Muscle of back (tissue), 11 donors: ENCODE data around the gene EFNB3. TPM values are rescaled to one million over a fixed set of nuclear protein-coding genes. Genes with fewer than 3 reads are reported as not detected.
A peak's percentile ranks its signal among the peaks of the same experiment; 100 is the strongest.

ENCODE experiments used
- DNase-seq, 3 donors: peaks; one replicate each; pipeline versions ENCODE4 v3.0.0 to v3.0.0-alpha.2; 2013
- polyA plus RNA-seq, 10 donors: library from polyadenylated mRNA; unstranded; fragments of 120-200 nt; gene quantifications; one replicate each; pipeline ENCODE4 v1.2.1, GENCODE V29; 2013; ENCODE audit not compliant: insufficient read length in 10 of 10

Gene EFNB3
- polyA plus RNA-seq, 10 donors = 3.9 to 10.8 (median 5.1) TPM

DNA sequence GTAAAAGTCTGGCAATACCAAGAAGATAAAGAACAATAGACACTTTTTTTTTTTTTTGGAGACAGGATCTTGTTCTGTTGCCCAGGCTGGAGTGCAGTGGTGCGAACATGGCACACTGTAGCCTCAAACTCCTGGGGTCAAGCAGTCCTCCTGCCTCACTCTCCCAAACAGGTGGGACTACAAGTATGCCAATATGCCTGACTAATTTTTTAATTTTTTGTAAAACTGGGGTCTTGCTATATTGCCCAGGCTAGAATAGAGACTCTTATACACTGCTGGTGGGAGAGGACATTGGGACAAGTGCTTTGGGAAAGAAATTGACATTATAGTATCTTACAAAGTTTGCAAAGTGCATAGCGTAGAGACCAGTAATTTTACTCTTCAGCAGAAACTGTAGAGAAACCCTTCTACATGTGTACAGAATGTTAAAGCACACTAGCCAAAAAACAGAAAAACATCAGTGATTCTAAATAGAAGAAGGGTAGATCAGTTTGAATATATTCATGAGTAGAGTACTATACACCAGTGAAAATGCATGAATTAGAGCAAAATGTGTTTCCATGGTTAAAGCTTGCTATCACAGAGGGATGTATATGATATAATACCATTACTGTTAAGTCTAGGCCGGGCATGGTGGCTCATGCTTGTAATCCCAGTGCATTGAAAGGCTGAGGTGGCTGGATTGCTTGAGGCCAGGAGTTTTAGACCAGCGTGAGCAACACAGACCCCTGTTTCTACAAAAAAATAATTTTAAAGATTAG lies 7.0 kb upstream of the EFNB3 start:
- no peak for DNase-seq

DNA sequence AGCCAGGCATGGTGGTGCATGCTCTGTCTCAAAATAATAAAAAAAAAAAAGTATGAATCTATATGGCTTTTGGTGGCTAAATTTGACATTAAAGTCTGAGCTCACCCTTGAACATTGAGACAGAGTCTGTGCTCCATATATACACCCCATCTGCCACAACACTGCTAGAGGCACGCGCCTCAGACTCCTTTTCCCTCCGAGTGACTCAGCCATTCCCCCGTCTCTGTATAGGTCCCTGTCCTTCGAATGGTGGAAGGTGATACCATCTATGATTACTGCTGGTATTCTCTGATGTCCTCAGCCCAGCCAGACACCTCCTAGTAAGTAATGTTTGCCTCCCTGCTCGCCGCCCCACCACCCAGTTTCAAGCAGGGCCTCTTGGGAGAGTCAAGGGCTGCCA lies 4.5 kb upstream of the EFNB3 start:
- no peak for DNase-seq

DNA sequence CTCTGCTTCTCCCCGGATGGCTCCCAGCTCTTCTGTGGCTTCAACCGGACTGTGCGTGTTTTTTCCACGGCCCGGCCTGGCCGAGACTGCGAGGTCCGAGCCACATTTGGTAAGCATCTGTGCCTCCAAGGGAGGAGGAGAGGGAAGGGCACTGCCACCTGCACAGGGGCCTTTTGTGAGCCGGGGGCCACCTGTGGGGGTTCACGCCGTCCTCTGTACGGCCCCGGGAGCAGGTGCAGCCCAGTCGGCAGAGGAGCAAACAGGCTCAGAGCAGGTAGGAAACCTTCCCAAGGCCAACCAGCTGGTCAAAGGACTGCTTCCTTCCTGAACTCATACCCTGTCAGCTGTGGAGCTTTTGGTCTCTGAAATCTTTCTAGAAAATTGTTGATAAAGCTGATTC lies 3.3 kb upstream of the EFNB3 start:
- no peak for DNase-seq

DNA sequence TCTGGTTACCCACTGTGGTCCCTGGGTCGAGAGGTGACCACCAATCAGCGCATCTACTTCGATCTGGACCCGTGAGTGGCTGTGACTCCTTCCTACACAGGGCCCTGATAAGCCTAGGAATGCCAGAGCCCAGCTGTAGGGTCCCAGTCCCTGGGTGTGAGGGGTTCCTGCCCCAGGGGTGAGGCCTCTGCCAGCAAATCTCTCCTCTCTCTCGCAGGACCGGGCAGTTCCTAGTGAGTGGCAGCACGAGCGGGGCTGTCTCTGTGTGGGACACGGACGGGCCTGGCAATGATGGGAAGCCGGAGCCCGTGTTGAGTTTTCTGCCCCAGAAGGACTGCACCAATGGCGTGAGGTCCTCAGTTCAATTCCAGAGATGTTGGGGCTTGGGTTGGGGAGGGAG lies 2.2 kb upstream of the EFNB3 start:
- no peak for DNase-seq

DNA sequence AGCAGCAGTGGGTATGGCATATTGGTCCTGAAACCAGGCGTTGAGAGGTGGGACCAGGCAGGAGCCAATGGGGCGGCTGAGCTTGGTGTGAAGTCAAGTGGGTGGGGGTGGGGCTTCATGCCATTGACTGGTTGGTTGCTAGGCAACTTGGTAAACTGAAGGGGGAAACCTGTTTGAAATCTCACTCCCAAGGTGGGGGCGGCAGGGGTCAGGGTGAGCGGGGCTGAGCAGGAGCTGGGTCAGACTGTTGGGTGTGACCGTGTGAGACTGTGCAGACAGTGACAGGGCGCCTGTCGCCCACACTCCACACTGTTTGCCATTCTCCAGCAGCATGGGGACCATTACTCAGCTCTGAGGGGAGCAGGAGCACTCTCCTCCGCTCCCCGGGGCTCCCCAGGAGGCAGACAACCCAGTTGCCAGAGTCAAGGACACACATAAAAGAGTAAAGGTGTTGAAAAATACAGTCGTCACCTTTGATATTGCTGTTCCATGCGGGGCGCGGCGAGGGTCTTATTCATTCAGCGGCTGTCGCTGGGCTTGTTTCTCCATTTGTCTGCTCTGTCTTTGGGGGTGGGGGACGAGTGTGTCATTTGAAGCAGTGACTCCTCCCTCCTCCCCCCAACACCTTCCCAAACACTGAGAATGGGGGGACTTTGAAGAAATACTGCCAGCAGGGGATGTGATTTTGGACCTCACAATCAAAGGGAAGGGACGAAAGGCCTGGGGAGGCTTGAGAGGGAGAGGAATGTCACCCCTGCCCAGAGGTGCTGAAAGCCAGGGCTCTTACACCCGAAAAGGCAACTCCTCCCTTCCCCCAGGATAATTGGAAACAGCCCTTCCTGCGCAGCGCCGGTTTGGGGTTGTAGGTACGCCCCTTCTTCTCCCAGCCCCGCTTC lies 1.2 kb upstream of the EFNB3 start:
- peak in 1 of 3 donors; percentile 59 for DNase-seq

DNA sequence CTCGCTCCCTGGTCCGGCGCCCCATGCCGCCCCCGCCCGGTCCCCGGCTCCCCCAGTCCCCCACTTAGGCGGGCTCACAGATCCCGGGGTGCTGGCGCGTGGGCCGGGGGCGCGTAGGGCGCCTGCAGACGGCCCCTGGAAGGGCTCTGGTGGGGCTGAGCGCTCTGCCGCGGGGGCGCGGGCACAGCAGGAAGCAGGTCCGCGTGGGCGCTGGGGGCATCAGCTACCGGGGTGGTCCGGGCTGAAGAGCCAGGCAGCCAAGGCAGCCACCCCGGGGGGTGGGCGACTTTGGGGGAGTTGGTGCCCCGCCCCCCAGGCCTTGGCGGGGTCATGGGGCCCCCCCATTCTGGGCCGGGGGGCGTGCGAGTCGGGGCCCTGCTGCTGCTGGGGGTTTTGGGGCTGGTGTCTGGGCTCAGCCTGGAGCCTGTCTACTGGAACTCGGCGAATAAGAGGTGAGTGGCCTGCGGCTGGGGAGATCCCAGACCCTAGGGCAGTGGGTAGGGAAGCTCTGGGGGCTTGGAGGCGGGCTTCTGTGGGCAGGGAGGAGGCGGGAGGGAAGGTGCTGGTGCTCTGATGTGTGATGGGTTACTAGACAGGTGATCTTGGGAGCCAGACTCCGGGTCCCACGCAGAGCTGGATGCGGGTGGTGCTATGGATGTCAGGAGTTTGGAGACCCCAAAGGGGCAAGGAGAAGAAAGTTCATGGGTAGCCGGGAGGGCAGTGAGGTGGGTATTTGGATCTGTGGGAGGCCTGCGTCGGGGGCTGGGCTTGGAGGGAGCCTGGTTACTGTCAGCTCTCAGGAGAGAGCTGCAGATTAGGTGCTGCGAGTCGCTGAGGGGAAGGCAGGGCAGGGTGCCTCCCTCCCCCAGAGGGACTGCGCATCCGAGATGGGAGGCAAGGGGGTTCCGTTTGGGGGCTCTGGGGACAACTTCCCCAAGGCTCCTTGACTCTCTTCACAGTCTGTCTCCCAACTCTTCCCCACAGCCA lies 560 bp downstream of the EFNB3 start:
- peak in 1 of 3 donors; percentile 25 for DNase-seq

DNA sequence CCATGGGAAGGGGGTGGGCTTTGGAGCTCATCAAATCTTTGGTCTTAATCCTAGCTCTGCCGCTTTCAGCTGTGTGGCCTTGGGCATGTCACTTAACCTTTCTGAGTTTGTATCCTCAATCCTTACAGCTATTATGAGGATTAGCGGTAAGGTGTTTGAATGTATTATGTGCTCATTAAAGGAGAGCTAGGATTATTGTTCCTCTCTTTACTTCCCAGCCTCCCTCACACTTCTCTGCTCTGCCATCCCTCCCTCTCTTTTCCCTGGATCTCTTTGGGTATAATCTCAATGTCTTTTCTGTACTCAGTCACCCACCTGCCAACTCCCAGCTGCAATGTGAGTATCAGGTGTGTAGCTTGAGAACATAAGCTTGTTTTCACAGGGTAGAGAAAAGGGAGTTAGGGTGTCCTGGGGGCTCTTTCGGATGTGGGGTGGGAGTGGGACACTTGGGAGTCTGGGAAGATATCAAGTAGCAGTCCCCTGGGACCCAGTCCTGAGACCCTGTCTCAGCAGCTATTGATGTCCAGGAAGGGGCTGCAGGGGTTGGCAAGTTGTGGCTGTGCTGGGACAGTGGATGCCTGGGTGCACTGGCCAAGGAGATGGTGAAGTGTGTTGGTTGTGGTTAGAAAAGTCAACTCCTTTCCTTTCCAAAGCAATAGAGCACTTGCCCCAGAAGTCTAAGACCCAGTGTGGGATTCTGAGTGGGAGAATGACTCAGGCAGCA lies 1.8 kb downstream of the EFNB3 start:
- DNase-seq = no peak

DNA sequence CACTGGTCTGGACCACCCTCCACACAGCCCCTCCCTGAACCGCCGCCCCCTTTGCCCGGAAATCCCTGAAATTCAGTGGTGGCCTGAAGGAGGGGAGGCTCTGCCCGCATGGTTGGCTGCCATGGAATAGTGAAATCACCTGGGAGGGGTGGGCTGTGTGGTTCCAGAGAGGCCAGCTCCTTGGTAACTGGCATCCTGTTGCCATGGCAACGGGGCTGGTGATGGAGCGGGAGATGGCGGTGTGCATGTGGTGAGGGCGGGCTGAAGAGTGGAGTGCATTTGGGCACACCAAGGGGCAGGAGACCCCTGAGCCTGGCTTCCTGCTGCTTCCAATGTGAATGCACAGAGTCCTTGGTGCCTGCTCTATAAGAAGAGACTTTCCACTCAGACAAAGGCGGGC lies 2.4 kb downstream of the EFNB3 start:
- DNase-seq = no peak

DNA sequence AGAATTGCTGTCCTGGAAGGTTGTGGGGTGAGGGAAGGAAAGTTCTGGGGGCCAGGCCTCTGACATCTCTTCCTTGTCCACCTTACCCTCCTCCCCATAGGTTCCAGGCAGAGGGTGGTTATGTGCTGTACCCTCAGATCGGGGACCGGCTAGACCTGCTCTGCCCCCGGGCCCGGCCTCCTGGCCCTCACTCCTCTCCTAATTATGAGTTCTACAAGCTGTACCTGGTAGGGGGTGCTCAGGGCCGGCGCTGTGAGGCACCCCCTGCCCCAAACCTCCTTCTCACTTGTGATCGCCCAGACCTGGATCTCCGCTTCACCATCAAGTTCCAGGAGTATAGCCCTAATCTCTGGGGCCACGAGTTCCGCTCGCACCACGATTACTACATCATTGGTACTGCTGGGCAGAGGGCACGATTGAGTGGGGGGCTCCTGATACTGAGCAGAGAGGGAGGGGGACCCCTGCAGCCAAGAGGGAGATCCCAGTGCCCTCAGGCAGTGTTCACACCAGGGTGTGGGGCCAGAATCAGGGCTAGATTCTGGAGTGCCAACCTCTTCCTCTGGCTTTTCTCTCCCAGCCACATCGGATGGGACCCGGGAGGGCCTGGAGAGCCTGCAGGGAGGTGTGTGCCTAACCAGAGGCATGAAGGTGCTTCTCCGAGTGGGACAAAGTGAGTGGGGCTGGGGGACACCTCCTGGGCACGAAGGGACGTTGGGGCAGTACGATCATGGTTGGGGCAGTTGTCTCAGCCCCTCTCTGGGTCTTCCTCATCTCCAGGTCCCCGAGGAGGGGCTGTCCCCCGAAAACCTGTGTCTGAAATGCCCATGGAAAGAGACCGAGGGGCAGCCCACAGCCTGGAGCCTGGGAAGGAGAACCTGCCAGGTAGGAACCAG lies 3.1 kb downstream of the EFNB3 start:
- no peak for DNase-seq

DNA sequence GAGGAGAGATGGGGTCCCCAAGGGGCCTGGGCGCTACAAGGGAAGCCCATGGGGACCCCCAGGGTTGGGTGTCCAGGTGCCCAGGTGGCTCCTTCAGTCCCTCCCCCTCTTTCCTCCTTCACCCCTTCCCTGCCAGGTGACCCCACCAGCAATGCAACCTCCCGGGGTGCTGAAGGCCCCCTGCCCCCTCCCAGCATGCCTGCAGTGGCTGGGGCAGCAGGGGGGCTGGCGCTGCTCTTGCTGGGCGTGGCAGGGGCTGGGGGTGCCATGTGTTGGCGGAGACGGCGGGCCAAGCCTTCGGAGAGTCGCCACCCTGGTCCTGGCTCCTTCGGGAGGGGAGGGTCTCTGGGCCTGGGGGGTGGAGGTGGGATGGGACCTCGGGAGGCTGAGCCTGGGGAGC lies 4.0 kb downstream of the EFNB3 start:
- no peak for DNase-seq

DNA sequence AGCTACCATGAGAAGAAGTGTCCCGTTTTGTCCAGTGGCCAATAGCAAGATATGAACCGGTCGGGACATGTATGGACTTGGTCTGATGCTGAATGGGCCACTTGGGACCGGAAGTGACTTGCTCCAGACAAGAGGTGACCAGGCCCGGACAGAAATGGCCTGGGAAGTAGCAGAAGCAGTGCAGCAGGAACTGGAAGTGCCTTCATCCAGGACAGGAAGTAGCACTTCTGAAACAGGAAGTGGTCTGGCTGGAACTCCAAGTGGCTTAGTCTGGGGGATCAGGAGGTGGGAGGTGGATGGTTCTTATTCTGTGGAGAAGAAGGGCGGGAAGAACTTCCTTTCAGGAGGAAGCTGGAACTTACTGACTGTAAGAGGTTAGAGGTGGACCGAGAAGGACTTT lies 5.3 kb downstream of the EFNB3 start:
- DNase-seq = no peak

DNA sequence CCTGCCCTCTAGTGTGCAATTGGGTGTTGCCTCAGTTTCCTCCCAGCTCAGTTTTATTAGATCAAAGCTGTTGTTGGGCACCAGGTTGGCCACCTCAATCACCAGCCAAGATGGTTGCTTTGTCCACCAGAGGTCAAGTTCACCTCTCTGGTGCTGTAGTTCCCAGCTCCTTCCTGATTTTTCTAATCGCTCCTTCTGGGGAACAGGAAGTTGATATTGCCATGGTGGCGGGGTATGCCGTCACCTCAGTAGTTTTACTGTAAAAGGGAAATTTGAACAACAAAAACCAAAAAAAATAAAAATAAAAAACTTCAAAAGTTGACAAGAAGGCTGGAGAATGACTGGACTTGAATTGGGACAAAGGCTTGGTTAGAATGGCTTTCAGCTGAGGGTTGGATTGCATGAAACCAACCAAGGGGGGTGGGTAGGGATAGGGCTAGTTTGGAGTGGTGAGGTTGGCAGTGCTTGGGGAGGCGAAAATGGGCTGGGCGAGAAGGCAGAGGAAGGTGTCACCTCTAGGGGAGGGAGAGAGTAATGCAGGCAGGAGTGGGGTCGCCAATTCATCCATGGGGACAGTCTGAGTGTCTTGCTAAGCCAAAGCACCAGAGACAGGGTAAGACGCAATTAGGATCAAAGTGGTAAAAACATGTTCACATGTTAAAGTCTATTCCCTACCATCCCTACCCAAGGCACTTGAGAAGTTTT lies 6.2 kb downstream of the EFNB3 start:
- DNase-seq = no peak

DNA sequence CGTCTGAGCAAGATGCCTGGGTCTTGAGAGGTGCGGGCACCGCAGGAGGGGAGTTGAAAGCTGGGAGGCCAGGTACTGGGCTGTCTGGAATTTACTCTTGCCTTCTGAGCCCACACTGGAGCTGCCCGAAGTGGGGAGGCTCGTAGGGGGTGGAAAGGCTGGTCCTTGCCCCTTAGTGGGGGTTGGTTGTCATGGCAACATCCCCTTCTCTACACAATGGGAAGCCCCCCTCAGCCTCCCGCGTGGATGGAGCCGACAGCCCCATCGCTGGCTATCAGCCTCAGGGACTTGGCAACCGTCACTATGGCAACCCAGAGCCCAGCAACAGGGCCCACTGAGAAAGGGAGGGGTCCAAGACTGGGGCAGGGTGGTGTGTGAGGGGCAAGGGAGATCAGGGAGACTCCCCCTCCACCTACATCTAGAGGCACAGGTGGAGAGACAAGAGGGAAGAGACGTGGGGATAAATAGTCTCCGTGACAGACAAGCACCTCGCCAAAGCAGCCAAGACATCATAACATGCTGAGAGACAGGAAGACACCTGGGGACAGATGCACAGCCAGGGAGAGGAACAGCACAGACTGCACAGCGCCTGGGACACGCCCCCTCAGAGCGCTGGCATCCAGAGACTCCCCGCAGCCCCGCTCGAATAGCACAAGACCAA lies 7.2 kb downstream of the EFNB3 start:
- no peak for DNase-seq

DNA sequence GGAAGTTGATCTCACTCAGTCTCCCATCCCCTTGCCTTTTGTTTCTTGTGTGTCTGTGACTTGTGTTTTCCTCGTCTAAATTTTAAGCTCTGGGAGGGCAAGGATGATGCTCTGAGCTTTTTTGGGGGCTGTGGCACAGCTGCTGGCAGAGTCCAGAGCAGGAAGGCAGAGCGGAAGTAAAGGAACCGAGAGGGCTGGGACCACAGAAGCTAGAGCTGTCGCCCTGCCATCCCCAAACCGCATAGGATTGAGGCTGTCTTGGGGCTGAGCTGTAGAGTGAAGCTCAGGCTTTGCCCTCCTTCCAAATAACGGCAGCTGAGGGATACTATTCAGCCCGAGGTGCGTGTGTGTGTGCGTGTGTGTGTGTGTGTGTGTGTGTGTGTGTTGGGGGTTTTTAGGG lies 8.8 kb downstream of the EFNB3 start:
- no peak for DNase-seq

DNA sequence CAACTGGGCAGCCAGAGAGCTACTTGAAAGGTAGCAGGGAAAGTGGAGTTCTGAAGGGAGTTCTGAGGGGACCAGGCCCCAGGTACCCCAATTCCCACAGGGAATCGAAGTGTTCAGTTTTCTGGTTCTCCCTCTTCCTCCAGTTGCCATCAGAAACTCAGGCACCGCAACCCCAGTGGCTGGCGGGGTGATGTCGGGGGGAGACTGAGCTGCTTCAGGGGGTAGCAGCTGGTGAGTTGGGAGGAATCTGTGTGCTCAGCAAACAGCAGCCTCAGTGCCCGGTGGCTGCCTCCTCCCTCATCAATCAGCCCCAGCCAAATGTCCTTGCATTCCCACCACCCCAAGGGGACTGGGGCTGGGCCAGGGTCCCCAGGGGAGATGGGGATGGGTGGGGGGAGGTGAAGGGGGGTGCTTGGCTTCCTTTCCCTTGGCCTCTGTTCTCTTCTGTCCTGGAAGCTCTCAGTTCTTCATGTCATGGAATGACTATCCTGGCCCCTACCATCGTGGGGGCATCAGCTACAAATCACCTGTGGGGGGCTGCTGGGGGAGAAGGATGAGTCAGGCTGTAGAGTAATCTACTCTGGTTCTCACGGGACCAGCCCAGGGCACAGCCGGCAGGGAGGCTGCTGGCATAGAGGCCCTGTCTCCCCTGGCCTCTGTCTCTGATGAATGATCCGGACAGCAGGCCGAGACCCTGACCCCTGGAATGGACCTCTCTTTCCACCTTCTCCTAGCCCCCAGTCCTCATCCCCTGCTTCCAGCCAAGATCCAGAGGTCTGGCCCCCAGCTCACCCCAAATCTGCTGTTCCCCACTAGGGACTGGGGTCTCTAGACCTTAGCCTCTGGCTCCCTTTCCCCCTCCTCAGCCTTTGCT lies 10.0 kb downstream of the EFNB3 start:
- DNase-seq = no peak

DNA sequence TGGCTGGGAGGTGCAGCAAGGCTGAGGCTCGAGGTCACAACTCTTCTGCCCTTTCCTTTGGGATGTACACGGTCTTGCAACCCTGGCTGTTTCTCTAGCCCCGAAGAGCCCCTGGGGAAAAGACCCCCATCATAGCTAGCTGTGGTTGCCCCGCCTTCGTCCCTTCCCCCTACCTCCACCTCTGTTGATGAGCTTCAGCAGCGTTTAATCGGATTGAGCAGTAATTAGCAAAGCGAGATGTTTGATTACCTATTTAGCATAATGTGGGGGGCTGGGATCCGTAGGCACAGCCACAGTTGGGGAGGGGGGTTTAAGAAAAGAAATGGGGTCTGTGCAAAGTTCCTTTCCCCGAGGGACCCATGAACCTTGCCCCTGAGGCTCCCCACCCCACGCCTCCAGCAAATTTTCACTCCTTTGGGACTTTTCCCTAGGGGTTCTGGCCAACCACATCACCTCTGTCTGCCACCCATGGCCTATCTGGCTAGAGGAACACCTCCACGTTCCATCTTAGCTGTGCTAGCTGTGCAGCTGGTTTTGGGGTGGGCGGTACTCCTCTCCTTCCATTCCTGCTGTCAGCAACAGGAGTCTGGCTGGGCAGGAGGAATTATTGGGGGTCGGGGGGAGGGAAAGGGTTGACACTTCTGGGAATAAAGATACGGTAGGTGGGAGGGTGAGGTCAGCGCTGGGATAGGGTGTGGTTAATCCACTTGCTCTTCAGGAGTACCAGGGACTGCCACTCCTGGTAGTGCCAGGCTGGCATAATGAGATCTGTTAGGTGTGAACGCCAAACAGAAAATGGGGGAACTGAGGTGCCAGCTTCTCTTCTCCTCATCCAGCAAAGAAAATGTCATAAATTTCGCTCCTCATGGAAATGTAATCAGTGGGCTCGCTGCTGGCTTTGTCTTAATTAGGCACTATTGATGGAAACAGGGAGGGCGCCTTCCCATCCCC lies 11.2 kb downstream of the EFNB3 start:
- peak in 1 of 3 donors; percentile 23 for DNase-seq
